HG03097 (cell line): ENCODE measurements around the gene CAMK2B.
"Not testable (repeated sequence)": the region's sequence is repeated elsewhere in the genome, so short reads cannot be mapped to it uniquely, and the experiment has no call there.

ENCODE experiments used
- ATAC-seq: cut with Tn5 transposase; IDR thresholded peaks from one replicate; pipeline ENCODE4 v1.9.1; 2021; ENCODE audit not compliant: unreplicated experiment, low FRiP score

CAMK2B gene

GRCh38 chr7:44183386-44183785 lies 142.0 kb downstream of the CAMK2B start:
- ATAC-seq = no peak

- ATAC-seq = no peak
Measured at GRCh38 chr7:44182827-44183226, 142.6 kb downstream of the CAMK2B start.

GRCh38 chr7:44180631-44181030 lies 144.8 kb downstream of the CAMK2B start:
- no peak for ATAC-seq

GRCh38 chr7:44177570-44178131 lies 147.7 kb downstream of the CAMK2B start:
- ATAC-seq = no peak

- no peak for ATAC-seq
Measured at GRCh38 chr7:44176486-44176885, 148.9 kb downstream of the CAMK2B start.

GRCh38 chr7:44175730-44176129 lies 149.7 kb downstream of the CAMK2B start:
- no peak for ATAC-seq

GRCh38 chr7:44174694-44174948 lies 150.8 kb downstream of the CAMK2B start:
- ATAC-seq = not testable (repeated sequence)

- no peak for ATAC-seq
Measured at GRCh38 chr7:44173911-44174693, 151.3 kb downstream of the CAMK2B start.

GRCh38 chr7:44172803-44173424 lies 152.5 kb downstream of the CAMK2B start:
- ATAC-seq = no peak

- ATAC-seq = no peak
Measured at GRCh38 chr7:44172352-44172751, 153.0 kb downstream of the CAMK2B start.

GRCh38 chr7:44171901-44172300 lies 153.5 kb downstream of the CAMK2B start:
- ATAC-seq = not testable (repeated sequence)

GRCh38 chr7:44167920-44168319 lies 157.5 kb downstream of the CAMK2B start:
- ATAC-seq = no peak
